WTC11 (cell line): ENCODE data around the gene KCNQ2. TPM values are rescaled to one million over a fixed set of nuclear protein-coding genes. Genes with fewer than 3 reads are reported as not detected.

ENCODE experiments used
- ATAC-seq: fragments of 200-7000 bp; cut with Tn5 transposase; 2 replicates; pipeline ENCODE4 v1.10.0; 2021; ENCODE audit warnings: mild to moderate bottlenecking, moderate library complexity
- CTCF ChIA-PET: fragments of 300-600 bp; sonication (Branson Sonifier 250); formaldehyde crosslinking; loops from one replicate; lab custom pipeline; 2021; ENCODE audit warnings: antibody characterized with exemption; lab: Charles Lee
- POLR2A ChIA-PET: fragments of 350-600 bp; sonication (Branson Sonifier 250); formaldehyde crosslinking; loops from one replicate; lab custom pipeline; 2021; ENCODE audit warnings: antibody characterized with exemption; lab: Charles Lee
- DNase-seq: peaks from one replicate; pipeline ENCODE4 v3.0.0; 2021; ENCODE audit warnings: low spot score
- H3K27ac Mint-ChIP-seq: 2 replicates; pipeline ENCODE4 v1.8.0; 2021; ENCODE audit warnings: mixed read lengths
- H3K27me3 Mint-ChIP-seq: 2 replicates; pipeline ENCODE4 v1.8.0; 2021; ENCODE audit warnings: low read depth, mild to moderate bottlenecking, moderate library complexity, mixed read lengths
- H3K36me3 Mint-ChIP-seq: 2 replicates; pipeline ENCODE4 v1.8.0; 2021; ENCODE audit warnings: mixed read lengths
- H3K4me1 Mint-ChIP-seq: 2 replicates; pipeline ENCODE4 v1.8.0; 2022; ENCODE audit warnings: mixed read lengths
- H3K4me3 Mint-ChIP-seq: 2 replicates; pipeline ENCODE4 v1.8.0; 2021; ENCODE audit warnings: mild to moderate bottlenecking, moderate library complexity, mixed read lengths
- H3K9me3 Mint-ChIP-seq: 2 replicates; pipeline ENCODE4 v1.8.0; 2021; ENCODE audit warnings: mixed read lengths
- ATF2 ChIP-seq: sonication (generic); formaldehyde crosslinking; IDR thresholded peaks from 2 replicates; pipeline ENCODE4 v1.8.1; 2022; ENCODE audit warnings: low read depth, missing genetic modification reagents, borderline replicate concordance
- CTCF ChIP-seq: fragments of 200-600 bp; IDR thresholded peaks from 2 replicates; pipeline ENCODE4 v1.8.0; 2022; ENCODE audit warnings: antibody characterized with exemption
- ELF4 ChIP-seq: sonication (generic); formaldehyde crosslinking; IDR thresholded peaks from 2 replicates; pipeline ENCODE4 v1.8.1; 2022; ENCODE audit warnings: low read depth, mild to moderate bottlenecking, moderate library complexity, missing genetic modification reagents
- ESRRA ChIP-seq: sonication (generic); formaldehyde crosslinking; IDR thresholded peaks from 2 replicates; pipeline ENCODE4 v1.8.1; 2022; ENCODE audit warnings: mild to moderate bottlenecking, missing genetic modification reagents, borderline replicate concordance
- IRF1 ChIP-seq: sonication (generic); formaldehyde crosslinking; IDR thresholded peaks from 2 replicates; pipeline ENCODE4 v1.8.0; 2023; ENCODE audit warnings: missing genetic modification reagents
- MLX ChIP-seq: sonication (generic); formaldehyde crosslinking; IDR thresholded peaks from 2 replicates; pipeline ENCODE4 v1.8.1; 2023; ENCODE audit warnings: mild to moderate bottlenecking, missing genetic modification reagents, moderate library complexity
- TCF7 ChIP-seq: sonication (generic); formaldehyde crosslinking; IDR thresholded peaks from 2 replicates; pipeline ENCODE4 v1.8.0; 2022; ENCODE audit warnings: mild to moderate bottlenecking, low read depth, missing genetic modification reagents, moderate library complexity
- total RNA-seq: library from RNA; stranded (reverse); gene quantifications from 3 replicates; pipeline ENCODE4 v1.2.3, GENCODE V29; 2021
- TF ChIP-seq, protein P1 (sequence below): sonication (generic); formaldehyde crosslinking; IDR thresholded peaks from 2 replicates; pipeline ENCODE4 v1.8.0; 2023; ENCODE audit warnings: mild to moderate bottlenecking, missing genetic modification reagents
- TF ChIP-seq, protein P2 (sequence below): sonication (generic); formaldehyde crosslinking; conservative IDR thresholded peaks from 2 replicates; pipeline ENCODE4 v1.8.1; 2023; ENCODE audit warnings: mild to moderate bottlenecking, low read depth, missing genetic modification reagents, moderate library complexity

The KCNQ2 gene
- total RNA-seq, 1 experiment from 2014 or later, result 99.8 TPM

DNA sequence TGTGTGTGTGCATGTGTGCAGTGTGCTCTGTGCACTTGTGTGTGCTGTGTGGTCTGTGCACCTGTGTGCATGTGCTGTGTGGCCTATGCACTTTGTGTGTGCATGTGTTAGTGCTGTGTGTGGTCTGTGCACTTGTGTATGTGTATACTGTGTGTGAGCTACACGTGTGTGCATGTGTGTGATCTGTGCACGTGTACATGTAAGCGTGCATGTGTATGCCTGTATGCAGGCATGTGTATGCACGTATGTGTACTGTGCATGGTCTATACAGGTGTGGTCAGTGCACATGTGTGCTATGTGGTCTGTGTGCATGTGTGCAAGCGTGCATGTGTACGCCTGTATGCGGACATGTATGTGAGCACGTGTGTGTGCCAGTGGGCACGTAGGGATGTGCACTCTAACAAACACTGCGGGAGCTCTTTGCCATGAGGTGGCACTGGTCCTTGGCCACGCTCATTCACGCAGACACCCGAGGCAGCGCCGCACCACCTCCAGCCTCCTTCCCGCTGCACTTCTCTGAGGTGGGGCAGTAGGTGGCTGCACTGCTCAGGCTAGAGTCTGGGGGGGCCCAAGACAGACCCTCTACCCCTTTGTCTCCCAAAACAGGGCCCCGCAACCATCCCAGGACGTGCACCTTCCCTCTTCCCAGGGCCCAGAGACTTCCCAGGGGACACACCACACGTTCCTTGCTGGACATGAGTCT lies 68.9 kb downstream of the KCNQ2 start (continued):
- TF ChIP-seq, protein P1, sequence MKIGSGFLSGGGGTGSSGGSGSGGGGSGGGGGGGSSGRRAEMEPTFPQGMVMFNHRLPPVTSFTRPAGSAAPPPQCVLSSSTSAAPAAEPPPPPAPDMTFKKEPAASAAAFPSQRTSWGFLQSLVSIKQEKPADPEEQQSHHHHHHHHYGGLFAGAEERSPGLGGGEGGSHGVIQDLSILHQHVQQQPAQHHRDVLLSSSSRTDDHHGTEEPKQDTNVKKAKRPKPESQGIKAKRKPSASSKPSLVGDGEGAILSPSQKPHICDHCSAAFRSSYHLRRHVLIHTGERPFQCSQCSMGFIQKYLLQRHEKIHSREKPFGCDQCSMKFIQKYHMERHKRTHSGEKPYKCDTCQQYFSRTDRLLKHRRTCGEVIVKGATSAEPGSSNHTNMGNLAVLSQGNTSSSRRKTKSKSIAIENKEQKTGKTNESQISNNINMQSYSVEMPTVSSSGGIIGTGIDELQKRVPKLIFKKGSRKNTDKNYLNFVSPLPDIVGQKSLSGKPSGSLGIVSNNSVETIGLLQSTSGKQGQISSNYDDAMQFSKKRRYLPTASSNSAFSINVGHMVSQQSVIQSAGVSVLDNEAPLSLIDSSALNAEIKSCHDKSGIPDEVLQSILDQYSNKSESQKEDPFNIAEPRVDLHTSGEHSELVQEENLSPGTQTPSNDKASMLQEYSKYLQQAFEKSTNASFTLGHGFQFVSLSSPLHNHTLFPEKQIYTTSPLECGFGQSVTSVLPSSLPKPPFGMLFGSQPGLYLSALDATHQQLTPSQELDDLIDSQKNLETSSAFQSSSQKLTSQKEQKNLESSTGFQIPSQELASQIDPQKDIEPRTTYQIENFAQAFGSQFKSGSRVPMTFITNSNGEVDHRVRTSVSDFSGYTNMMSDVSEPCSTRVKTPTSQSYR, result no peak
- TF ChIP-seq CTCF, result no peak
- TF ChIP-seq ATF2 (CRISPR knock-in tag), result no peak
- no peak for TF ChIP-seq IRF1
- no peak for TF ChIP-seq ELF4
- TF ChIP-seq ESRRA (CRISPR knock-in tag), result no peak

DNA sequence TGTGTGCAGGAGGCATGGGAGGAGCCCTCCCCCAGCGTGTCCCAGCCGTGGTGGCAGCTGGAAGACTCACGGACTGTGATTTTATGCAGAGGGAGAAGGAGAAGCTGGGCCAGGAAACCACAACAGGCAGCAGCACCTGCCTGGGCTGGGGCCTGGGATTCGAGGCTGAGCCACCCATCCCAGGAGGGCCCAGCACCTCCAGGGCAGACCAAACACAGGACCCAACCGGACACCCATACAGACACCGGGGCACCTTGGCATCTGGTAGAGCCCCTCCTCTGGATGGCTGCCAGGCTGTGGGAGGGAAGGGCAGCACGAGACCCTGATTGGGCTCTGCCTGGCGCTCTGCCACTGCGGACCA lies 69.6 kb downstream of the KCNQ2 start:
- no peak for ATAC-seq
- H3K27ac Mint-ChIP-seq, result no peak overlapping the region
- no peaks in the 10 kb centered on the region for H3K36me3 Mint-ChIP-seq
- no peak overlapping the region for H3K4me3 Mint-ChIP-seq
- CTCF ChIA-PET, result interaction anchor here (0.7 to 1.1 kb wide), 6 partner anchors 21 to 180 kb away, joined by 3 to 7 read pairs (median 3); no protein-coding TSS in a partner anchor
- H3K27me3 Mint-ChIP-seq, result no peaks in the 10 kb centered on the region
- H3K4me1 Mint-ChIP-seq, result peaks cover 7% of the 10 kb centered on the region
- no peaks in the 10 kb centered on the region for H3K9me3 Mint-ChIP-seq
- POLR2A ChIA-PET, result no interaction called here
- TF ChIP-seq TCF7 (CRISPR knock-in tag), result 0 out of 2 replicates have a peak, but pooled peaks have one; percentile 13
- TF ChIP-seq ELF4, result no peak
- DNase-seq, result no peak

GRCh38 chr20:63402181-63402859 lies 70.1 kb downstream of the KCNQ2 start:
- H3K4me3 Mint-ChIP-seq, result no peak overlapping the region
- no peak for TF ChIP-seq MLX
- TF ChIP-seq, protein P2, sequence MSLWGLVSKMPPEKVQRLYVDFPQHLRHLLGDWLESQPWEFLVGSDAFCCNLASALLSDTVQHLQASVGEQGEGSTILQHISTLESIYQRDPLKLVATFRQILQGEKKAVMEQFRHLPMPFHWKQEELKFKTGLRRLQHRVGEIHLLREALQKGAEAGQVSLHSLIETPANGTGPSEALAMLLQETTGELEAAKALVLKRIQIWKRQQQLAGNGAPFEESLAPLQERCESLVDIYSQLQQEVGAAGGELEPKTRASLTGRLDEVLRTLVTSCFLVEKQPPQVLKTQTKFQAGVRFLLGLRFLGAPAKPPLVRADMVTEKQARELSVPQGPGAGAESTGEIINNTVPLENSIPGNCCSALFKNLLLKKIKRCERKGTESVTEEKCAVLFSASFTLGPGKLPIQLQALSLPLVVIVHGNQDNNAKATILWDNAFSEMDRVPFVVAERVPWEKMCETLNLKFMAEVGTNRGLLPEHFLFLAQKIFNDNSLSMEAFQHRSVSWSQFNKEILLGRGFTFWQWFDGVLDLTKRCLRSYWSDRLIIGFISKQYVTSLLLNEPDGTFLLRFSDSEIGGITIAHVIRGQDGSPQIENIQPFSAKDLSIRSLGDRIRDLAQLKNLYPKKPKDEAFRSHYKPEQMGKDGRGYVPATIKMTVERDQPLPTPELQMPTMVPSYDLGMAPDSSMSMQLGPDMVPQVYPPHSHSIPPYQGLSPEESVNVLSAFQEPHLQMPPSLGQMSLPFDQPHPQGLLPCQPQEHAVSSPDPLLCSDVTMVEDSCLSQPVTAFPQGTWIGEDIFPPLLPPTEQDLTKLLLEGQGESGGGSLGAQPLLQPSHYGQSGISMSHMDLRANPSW (CRISPR knock-in tag), result no peak
- TF ChIP-seq, all 79 proteins: peak for 0
- peak overlapping the region; percentile 31; the same call in 1 of the 2 replicates for H3K27ac Mint-ChIP-seq
- no peaks in the 10 kb centered on the region for H3K36me3 Mint-ChIP-seq
- no peak for ATAC-seq
- no peak for DNase-seq
- no peaks in the 10 kb centered on the region for H3K9me3 Mint-ChIP-seq
- no peaks in the 10 kb centered on the region for H3K27me3 Mint-ChIP-seq
- CTCF ChIA-PET, result interaction anchor here (0.7 to 1.1 kb wide), 6 partner anchors 20 to 93 kb away, joined by 3 to 7 read pairs (median 3); no protein-coding TSS in a partner anchor
- POLR2A ChIA-PET, result no interaction called here
- H3K4me1 Mint-ChIP-seq, result peaks cover 7% of the 10 kb centered on the region
